NCI-H1105 (cell line): ENCODE measurements around the gene MACO1.
"Not testable (repeated sequence)": the region's sequence is repeated elsewhere in the genome, so short reads cannot be mapped to it uniquely, and the experiment has no call there.

ENCODE experiments used
- DNase-seq: peaks from one replicate; lab custom pipeline; 2025; lab: John Stamatoyannopoulos, UW

The MACO1 gene

GRCh38 chr1:25430073-25430966, at the start of gene MACO1:
Gene MACO1 (plus strand): TSS chr1:25430897. CDS start chr1:25431099, 202 bp downstream.
- DNase-seq = peak; percentile 94

- DNase-seq = not testable (repeated sequence)
Measured at GRCh38 chr1:25382543-25382942, 48.2 kb upstream of the MACO1 start.

- DNase-seq = not testable (repeated sequence)
Measured at GRCh38 chr1:25383090-25383489, 47.6 kb upstream of the MACO1 start.

GRCh38 chr1:25383875-25384274, 46.8 kb upstream of the MACO1 start:
- DNase-seq = not testable (repeated sequence)

GRCh38 chr1:25387096-25387495, 43.6 kb upstream of the MACO1 start:
- not testable (repeated sequence) for DNase-seq

- DNase-seq = peak; percentile 79
Measured at GRCh38 chr1:25388691-25389090, 42.0 kb upstream of the MACO1 start.

- DNase-seq = not testable (repeated sequence)
Measured at GRCh38 chr1:25389721-25390120, 41.0 kb upstream of the MACO1 start.

- no peak for DNase-seq
Measured at GRCh38 chr1:25392841-25393240, 37.9 kb upstream of the MACO1 start.

- DNase-seq = not testable (repeated sequence)
Measured at GRCh38 chr1:25397549-25397948, 33.1 kb upstream of the MACO1 start.

GRCh38 chr1:25398079-25398478, 32.6 kb upstream of the MACO1 start:
- not testable (repeated sequence) for DNase-seq

GRCh38 chr1:25402947-25403803, 27.5 kb upstream of the MACO1 start:
- DNase-seq = not testable (repeated sequence)

- not testable (repeated sequence) for DNase-seq
Measured at GRCh38 chr1:25405731-25406305, 24.9 kb upstream of the MACO1 start.

GRCh38 chr1:25409641-25410427, 20.9 kb upstream of the MACO1 start:
- DNase-seq = not testable (repeated sequence)

- DNase-seq = not testable (repeated sequence)
Measured at GRCh38 chr1:25412872-25413623, 17.6 kb upstream of the MACO1 start.

- DNase-seq = not testable (repeated sequence)
Measured at GRCh38 chr1:25414157-25414556, 16.5 kb upstream of the MACO1 start.

GRCh38 chr1:25414578-25414977, 16.1 kb upstream of the MACO1 start:
- DNase-seq = not testable (repeated sequence)

GRCh38 chr1:25417280-25417679, 13.4 kb upstream of the MACO1 start:
- DNase-seq = not testable (repeated sequence)

- not testable (repeated sequence) for DNase-seq
Measured at GRCh38 chr1:25419339-25419738, 11.4 kb upstream of the MACO1 start.

- DNase-seq = not testable (repeated sequence)
Measured at GRCh38 chr1:25420715-25421114, 10.0 kb upstream of the MACO1 start, which contains the start of gene RHCE. Gene RHCE (minus strand): TSS chr1:25420825. CDS start chr1:25420786, 39 bp downstream.

GRCh38 chr1:25423206-25423605, 7.5 kb upstream of the MACO1 start:
- DNase-seq = not testable (repeated sequence)
